Activated CD8-positive, alpha-beta memory T cell treated with anti-CD3 and anti-CD28 coated beads for 24 hours (primary cell): ENCODE data around the gene METTL22.
A peak's percentile ranks its signal among the peaks of the same experiment; 100 is the strongest.

Experiments
- DNase-seq: peaks from one replicate; pipeline ENCODE4 v3.0.0-alpha.2; 2020

Gene METTL22

DNA sequence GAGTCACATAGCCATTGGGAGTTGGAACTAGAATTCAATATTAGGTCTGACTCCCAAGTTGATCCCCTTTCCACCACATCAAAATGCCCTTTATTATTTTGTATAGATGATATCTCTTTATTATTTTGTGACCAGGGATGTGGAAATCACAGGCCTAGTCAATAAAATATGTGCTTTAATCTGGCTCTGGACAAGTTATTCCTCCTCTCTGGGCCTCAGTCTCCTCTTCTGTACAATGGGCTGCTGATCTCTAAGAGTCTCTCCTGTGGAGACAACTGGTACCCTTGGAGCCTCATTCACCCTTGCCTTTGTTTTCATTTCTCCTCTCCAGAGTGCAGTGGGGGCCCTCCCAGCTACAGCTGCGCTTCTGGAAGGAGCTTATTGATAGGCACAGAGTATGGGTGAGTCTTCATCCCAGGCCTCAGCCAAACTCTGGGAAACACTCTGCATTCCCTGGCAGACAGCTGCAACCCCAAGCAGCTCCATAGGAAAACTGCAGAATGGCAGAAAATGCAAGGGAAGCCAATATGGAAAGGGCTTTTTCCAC is 48.6 kb downstream of the METTL22 start:
- DNase-seq, result no peak

DNA sequence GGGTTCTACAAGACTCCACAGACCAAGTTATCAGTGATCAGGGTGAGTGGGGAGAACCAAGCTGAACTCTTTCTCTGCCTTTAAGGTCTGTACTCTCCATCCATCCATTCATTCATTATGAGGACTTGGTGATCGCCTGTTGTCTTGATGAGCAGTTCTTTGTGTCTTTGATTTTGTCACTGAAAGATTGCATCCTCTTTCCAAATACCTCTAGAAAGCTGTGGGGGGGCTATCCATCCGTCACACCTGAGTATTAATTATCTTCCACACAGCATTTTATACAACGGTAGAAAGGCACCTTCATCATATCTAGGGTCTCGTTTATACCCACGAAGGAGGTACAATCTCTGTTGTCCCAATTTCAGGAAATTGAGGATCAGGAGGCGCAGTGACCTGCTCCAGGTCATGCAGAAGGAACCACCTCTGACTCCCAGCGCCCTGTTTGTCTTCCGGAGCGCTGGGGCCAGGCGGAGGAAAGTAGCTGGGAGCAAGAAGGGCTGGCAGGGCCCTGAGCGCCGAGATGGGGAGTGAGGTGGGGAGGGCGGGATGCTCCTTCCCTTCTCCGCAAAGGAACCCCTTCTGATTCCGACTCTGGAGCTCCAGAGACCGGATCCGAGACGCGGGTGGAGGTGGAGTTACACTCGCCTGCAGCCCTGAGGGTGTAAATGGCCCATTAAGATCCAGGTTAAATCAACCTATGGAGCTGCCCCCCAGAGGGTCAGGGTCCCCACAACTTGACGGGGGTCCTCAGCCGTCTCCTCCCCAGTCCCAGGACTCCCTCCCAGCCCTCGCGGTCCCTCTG is 52.3 kb downstream of the METTL22 start:
- DNase-seq, result no peak

DNA sequence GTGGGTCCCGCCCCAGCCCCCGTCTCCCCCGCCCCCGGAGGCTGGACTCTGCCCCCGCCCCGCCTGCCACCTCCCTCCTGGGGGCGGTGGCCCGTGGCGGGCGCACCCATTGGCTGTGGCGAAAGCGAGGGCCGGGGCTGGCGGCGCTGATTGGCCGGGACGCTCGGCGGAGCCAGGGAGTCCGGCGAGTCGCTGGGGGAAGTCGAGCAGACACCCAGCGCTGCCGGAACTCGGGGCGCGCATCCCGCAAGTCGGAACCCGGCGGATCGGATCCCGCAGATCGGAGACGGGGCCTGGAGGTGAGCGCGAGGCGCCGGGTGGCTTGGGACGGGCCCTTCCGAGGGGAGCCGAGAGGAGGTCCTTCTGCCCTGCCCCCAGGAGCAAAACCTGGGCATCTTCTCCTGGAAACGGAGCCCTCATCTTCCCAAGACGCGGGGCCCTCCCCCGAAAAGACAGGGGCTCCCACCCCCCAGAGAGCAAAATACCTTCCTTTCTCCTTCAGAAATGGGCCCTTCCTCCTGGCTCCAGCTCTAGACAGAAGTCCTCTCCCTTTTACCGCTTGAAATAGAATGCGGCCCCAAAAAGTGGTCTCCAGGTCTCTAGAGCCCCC is 53.0 kb downstream of the METTL22 start, which contains the start of gene ABAT:
Gene ABAT (plus strand): TSS at position 205 of the 610 bp plus-strand sequence. CDS start 61,123 bp downstream, outside the sequence.
- DNase-seq, result peak; percentile 93

DNA sequence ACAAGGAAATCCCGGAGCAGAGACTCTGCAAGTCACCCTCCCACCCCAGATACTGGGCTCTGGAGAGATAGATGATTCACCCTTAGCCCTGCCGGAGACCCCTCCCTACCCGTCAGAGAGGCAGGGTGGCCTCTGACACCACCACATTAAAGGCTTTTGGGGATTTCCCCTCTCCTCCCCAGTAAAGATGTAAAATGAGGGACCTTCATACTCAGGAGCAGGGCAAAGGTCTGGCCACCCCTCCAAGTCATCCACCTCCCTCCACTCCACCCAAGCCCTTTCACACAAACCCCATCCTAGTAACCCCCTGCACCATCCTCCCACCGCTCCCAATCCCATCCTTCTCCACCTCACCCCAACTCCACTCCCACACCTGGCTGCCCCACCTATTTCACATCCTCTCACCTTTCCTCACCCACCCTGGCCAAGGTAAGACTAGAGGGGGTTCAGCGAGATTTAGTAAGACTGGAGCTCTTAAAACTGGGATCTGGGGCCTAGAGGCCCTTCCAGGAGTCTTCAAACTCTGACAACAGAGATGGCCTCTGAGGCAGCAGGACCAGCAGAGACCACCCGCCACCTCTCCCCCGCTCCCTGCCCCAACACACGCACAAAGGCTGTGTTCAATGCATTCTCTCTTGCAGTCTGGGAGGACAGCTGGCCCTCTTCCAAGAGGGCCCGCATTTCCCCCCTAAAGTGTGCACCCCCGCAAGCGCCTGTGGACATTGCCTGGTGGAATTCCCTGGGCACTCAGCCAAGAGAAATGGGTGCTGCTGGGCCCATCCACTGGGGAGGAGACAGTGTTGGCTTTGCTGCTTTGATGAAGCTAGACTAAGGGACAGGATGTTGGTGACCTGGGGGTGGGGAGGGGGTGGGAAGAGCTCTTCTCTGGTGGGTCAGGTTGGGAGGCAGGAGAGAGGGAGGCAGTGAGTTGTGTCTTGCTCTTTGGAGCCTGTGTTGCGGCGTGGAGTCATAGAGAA is 54.0 kb downstream of the METTL22 start:
- peak; percentile 72 for DNase-seq

DNA sequence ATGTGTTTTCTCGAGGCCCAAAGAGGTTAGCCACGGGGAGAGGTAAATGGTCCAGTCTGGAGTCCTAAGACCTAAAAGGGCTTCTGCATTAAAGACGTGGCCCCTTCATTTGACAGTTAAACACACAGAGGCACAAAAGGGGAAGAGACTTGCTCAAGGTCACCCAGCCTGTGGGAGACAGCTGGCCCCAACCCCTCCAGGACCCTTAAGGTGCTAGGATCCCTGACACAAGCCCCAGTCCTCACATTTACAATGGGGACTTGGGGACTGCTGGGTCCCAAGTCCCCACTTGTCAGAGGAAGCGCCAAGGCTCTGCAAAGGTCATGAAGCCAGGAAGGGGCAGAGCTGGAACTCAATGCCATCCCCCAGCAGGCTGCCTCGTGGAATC is 54.7 kb downstream of the METTL22 start:
- DNase-seq, result no peak

DNA sequence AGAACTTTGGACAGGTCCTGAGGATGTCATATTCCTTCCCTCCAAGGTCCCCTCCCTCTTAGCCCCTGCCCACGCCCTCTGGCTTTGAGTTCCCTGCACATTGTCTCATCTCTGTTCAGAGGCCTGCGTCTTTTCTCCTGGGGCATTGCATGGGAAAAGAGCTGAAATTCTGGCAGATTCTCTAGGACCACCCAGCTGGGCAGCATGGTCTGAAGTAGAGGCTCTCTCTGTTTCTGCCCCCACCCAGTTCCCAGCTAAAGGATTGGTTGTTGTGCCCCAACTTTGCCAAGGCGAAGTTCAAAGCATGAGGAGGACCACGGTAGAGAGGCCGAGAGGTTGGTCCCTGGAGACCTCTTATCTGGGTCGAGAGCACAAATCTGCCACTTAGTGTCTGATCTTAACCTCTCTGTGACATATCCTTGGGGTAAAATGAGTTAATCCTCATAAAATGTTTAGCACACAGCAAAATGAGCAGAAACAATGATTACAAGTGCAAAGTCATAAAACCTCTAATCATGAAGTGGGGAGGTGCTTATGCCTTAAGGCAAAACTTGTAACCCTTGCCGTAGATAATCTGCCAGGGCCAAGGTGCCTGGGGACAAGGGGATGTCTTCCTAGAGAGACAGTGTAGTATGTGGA is 55.4 kb downstream of the METTL22 start:
- DNase-seq, result no peak

DNA sequence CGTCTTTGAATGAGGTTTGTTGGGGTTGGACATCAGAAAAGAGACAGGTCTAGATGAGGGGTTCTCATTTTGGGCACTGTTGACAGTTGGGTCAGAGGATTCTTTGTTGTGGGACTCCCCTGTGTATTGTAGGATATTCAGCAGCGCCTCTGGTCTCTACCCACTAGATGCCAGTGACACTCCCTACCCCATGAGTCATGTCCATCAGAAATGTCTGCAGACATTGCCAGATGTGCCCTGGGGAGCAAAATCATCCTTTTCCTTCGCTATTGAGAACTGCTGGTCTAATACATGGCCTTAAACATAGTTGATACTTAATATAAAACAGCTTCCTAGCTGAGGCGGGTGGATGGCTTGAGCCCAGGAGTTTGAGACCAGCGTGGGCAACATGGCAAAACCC is 56.0 kb downstream of the METTL22 start:
- no peak for DNase-seq

DNA sequence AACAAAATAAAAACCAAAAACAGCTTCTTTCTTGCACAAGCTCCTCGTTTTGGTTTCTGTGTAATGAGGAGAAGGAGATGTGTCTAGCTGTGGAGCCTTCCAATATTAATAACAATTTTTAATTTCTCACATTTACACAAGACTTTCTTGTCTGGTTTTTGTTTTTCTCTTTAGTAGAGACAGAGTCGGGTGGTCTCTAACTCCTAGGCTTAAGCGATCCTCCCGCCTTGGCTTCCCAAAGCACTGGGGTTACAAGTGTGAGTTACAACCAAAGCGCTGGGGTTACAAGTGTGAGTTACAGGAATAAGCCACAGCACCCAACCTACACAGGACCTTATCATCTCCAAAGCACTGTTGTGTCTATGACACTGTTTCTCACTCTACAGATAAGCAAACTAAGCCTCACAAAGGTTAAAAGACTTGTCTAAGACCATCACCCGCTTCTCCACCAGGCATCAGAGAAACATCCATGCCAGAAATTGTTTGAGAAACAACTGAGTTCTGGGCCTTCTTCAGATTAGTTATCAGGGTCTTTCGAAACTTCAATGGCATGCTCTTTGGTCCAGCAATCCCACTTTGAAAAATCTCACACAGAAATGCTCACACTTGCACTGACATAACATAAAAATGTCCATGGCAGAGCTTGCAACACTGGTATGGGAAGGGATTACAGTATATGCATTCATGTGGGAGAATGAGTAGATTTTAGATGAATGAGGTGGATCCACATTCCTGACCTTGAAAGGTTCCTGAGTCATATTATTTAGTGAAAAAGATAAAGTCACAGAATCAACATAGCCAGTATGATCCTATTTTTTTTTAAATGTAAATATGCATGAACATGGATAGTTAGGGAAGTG is 56.8 kb downstream of the METTL22 start:
- DNase-seq, result no peak

DNA sequence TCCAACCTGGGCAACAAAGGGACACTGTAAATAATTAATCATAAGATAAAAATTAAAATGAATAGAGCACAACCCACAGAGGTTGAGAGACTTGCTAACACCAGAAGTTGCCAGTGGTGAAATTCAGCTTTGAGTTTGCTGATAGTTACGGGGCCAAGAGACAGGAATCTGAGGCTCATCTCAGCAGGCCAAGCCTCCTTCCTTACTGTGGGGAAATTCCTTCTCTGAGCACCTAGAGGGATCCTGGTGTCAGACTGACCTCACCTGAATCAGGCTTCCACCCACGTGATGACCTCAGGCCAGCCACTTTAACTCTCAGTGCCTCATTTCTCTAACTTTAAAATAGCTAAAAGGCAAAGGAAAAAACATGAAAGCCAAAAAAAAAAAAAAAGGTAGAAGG is 57.7 kb downstream of the METTL22 start:
- DNase-seq, result no peak

DNA sequence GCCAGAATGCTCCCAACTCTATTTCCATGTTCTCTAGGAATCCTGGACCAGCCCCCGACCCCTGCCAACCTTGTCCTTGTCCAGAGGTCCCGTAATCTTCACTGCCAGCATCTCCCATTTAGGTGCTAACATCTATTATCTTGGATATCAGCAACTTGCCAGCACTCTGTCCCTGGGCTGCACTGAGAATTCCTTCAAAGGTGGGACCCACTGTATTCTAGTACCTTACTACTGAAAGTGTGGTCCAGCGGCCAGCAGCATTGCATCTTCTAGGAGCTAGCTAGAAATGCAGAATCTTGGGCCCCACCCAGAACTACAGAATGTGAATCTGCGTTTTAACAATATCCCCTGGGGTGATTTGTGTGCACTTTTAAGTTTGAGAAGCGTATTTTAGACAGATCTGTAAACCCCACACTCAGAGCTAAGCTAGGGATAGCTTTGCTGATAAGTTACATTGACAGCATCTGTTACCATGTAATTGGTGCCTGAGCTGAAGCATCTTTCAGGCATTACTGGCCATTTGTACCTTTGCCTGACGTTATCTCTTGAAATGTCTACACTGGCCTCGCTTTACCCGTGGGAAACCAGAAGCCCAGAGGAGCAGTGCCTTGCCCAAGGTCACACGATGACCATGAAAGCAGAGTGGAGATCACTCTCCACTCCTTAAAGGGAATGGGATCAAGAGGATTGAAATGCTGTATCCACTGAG is 61.2 kb downstream of the METTL22 start:
- DNase-seq, result no peak

DNA sequence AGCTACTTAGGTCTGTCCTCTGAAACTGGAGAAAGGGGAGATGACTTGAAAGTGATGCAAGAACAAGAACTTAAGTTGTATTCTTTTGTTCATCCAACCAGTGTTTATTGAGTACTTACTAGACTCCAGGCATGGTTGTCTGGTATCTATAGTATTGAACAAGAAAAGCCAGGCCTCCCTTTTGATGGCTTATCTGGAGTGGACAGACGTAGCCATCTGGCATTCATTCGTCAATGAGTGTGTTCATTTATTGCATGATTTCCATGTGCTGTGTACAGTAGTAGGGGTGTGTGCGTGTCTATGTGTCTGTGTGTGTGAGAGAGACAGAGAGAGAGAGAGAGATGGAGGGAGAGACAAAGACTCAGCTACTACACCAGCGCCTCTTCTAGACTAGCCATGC is 62.1 kb downstream of the METTL22 start:
- no peak for DNase-seq

DNA sequence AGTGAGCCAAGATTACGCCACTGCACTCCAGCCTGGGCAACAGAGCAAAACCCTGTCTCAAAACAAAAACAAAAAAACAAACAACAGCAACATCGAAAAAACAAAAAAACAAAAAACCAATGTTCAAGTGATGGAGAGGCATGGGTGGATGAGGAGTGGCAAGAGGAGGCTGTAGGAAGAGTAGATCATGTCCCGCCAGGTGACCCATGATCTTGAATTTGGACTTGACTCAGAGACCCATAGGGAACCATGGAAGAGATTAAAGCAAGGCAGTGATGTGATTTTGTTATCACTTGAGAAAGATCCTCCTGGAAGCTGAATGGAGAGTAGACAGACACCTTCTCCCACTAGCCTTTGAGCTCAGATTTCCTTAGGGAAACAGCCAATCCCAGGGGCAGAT is 64.1 kb downstream of the METTL22 start:
- DNase-seq, result no peak

DNA sequence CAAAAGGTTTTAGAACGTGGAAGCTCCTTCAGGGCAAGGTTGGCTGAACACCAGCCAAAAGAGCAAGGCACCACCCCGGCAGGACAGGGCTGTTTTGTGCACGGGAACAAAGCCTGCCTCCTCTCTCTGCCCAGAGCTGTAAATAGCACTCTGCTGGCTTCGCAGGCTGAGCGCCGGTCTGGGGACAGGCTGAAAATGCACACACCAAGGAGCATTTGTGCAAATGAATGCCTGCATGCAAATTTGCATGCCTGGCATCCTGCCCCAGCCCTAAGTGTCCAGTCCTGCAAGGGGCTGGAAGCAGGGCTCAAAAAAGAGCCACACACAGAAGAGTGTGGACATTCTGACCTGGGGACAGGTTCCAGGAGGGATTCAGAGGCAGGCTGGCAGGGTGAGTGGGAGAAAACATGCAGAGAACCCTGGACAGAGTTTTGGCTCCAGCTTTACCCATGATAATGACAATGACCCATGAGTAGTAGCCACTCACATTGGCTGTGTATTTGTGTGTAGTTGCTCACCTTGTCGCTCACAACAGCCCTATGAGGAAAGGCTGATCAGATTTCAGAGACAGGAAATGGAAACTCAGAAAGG is 64.6 kb downstream of the METTL22 start:
- no peak for DNase-seq

DNA sequence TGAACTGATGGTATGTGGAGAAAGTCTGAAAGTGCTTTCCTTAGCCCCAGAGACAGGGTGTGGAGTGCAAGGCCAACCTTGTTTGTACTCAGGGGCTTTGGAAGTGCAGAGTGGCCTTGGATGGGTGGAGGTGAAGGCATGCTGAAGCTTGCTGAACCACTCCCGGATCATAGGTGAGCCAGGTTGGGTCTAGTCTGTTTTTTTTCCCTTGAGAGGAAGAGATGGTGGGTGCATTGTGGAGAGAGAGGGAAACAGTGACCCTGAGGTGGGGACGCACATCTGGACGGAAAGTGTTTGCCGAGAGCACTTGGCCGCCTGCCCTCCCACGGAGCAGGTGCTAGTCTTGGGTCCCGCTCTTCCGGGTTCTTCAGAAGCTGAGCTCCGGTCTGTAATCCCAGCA is 65.4 kb downstream of the METTL22 start:
- DNase-seq, result no peak

DNA sequence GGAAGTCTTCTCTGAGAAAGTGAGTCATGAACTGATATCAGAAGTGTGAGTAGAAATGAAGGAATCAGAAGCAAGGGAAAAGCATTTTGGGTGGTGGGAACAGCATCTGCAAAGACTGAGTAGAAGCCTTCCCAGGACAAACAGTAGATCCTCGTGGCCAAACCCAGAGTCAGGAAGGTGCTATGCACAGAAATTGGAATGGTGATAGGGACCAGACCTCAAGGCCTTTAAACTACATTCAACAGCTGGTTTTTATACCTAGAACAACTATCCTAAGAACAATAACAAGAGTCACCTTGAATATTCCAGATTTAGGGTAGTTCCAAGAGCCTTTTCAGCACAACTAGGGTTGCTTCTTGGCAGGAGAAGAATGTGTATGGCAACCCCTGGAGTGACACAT is 68.2 kb downstream of the METTL22 start:
- no peak for DNase-seq

DNA sequence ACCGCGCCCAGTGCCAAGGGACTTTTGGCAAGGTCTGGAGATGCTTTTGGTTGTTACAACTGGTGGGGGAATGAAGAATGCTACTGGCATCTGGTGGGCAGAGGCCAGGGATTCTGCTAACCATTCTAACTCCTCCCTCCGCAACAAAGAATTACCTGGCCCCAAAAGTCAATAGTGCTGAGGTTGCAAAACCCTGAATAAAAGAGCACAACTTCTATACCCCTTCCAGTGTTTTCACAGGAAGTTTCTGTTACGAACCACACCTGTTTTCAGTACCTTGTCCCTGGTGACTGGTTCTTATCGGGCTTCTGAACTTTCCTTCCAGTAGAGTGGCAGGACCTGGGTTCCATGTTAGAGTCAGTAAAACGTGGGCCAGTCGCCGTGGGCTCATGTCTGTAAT is 70.2 kb downstream of the METTL22 start:
- DNase-seq, result no peak

DNA sequence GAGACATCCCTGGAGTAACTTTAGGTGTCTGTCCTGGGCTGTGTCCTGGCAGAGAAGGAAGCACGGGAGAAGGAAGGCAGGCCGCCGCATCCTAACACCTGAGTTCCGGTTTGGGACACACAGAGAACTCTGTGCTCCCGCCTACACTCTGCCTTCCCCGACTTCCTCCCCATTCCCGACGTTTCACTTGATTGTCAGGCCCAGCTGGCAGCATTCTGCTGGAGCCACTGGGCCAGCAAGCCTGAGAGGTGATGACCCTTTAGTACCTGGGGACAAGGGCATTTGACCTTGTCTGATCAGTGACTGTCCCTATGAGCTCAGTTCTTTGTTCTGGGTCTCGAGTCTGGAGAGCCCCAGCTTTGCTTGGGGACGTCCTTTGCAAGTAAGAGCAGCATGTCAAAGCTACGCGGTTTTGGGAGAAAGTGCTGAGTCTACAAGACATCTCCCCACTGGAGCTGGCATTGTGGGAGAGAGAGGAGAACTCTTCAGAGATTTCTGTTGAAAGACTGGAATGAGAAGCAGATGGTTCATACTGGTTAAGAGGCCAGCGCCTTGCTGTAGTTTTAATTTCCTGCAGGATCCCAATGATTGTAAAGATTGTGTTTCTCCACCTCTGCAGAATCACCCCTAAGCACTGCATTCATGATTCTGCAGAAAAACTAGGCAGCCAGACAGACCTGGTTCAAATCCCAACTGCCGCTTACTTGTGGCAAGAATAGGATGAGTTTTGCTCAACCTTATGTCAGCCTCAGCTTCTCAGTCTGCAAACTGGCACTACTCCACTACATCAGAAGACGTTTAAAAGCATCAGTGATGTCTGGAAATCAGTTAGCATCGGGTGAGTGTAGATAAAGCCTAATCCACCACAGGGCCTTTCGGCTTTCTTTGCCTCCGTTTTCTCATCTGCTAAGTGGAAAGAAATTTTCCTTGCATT is 73.6 kb downstream of the METTL22 start:
- DNase-seq, result no peak

DNA sequence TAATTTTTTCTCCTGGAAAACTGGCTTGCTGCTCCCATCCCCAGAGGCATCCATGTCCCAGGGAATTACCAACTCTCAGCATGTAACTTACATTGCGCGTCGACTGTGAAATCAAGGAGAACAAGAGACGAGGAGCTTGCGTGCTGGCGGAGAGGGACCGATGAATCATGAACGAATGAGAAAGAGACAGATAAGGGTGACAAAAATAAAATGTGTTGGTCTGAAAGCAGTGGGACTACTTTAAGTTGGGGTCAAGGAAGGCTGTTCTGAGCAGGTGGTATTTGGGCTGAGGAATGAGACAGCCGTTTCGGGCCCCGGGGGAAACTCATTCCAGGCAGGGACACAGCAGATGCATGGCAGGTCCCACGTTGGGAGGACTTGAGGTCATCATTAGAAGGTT is 75.4 kb downstream of the METTL22 start:
- DNase-seq, result no peak

DNA sequence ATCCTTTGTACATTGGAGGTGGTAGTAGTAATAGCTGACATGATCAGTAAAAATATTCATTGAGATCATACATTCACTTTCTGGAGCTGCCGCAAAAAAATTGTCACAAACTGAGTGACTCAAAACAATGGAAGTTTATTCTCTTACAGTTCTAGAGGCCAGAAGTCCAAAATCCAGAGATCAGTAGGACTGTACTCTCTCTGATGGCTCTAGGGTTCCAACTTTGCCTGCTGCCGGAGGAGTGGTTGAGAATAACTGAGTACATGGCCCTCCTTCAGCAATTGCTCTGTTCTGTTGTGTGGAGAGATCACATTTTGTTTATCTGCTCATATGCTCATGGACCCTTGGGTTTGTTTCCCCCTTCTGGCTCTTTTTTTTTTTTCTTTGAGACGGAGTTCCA is 76.5 kb downstream of the METTL22 start:
- no peak for DNase-seq
